ENCODE measurements around the gene ZFX.
"Not testable (repeated sequence)": the region's sequence is repeated elsewhere in the genome, so short reads cannot be mapped to it uniquely, and the experiment has no call there.

ZFX gene

DNA sequence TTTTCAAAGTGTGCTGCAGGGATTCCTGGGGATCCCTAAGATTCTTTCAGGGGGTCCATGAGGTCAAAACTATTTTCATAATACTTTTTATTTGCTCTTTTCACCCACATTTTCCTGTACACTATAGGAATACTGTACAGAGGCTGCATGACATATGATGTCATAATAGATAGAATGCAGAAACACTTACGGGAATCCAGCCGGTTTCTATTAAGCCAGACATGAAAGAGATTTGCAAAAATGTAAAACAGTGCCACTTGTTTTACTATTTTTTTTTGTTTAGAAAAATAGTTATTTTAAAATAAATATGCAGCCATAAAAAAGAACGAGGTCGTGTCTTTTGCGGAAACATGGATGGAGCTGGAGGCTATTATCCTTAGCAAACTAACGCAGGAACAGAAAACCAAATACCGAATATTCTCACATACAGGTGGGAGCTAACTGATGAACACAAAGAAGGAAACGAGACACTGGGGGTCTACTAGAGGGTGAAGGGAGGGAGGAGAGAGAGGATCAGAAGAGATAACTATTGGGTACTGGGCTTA is 5.0 kb downstream of the ZFX start:
- TF ChIP-seq EZH2 (IDR thresholded peaks at IDR 0.05; ENCODE audit: borderline replicate concordance, low read depth, low read length, severe bottlenecking), result no peak
- TF ChIP-seq, protein P1, sequence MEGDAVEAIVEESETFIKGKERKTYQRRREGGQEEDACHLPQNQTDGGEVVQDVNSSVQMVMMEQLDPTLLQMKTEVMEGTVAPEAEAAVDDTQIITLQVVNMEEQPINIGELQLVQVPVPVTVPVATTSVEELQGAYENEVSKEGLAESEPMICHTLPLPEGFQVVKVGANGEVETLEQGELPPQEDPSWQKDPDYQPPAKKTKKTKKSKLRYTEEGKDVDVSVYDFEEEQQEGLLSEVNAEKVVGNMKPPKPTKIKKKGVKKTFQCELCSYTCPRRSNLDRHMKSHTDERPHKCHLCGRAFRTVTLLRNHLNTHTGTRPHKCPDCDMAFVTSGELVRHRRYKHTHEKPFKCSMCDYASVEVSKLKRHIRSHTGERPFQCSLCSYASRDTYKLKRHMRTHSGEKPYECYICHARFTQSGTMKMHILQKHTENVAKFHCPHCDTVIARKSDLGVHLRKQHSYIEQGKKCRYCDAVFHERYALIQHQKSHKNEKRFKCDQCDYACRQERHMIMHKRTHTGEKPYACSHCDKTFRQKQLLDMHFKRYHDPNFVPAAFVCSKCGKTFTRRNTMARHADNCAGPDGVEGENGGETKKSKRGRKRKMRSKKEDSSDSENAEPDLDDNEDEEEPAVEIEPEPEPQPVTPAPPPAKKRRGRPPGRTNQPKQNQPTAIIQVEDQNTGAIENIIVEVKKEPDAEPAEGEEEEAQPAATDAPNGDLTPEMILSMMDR (IDR thresholded peaks at IDR 0.05; ENCODE audit: borderline replicate concordance, extremely low read depth, low read length, poor library complexity, severe bottlenecking), result no peak
- Histone ChIP-seq H3K9me3 (ENCODE audit: insufficient read depth, low read length, severe bottlenecking) (no peaks in the 10 kb centered on the region), H3K27me3 (ENCODE audit: insufficient read depth, low read length, poor library complexity) (no peaks in the 10 kb centered on the region), H3K4me3 (ENCODE audit: low read depth in 1 of 2, low read length in 2 of 2) (no peak overlapping the region), H3K36me3 (ENCODE audit: insufficient read depth, low read length) (peaks cover 34% of the 10 kb centered on the region), H3K4me1 (ENCODE audit: insufficient read depth, low read length) (peaks cover 26% of the 10 kb centered on the region), H3K79me2 (ENCODE audit: insufficient read depth, low read length) (peaks cover 93% of the 10 kb centered on the region), H3K9ac (ENCODE audit: low read depth, low read length) (no peak overlapping the region), H4K20me1 (ENCODE audit: insufficient read depth, low read length) (peaks cover 43% of the 10 kb centered on the region; the same call in 1 of the 2 replicates), H3K4me2 (ENCODE audit: insufficient read depth, low read length) (no peak overlapping the region), H3K27ac (ENCODE audit: low read length) (no peak overlapping the region), H2AFZ (ENCODE audit: low read depth, low read length) (no peak overlapping the region)
- ATAC-seq (ENCODE audit: insufficient read depth, low read depth) (no peak), DNase-seq (no peak)

DNA sequence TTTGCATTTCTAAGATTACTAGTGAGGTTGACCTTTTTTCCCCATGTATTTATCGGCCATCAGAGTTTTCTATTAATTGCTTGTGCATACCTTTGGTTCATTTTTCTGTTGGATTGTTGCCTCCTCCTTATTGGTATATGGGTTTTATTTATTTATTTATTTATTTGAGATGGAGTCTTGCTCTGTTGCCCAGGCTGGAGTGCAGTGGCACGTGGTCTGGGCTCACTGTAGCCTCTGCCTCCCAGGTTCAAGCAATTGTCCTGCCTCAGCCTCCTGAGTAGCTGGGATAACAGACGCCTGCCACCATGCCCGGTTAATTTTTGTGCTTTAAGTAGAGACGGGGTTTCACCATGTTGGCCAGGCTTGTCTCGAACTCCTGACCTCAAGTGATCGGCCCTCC is 6.2 kb downstream of the ZFX start:
- not testable (repeated sequence) for H3K27ac ChIP-seq (ENCODE audit: low read length); ATAC-seq (ENCODE audit: insufficient read depth, low read depth); H3K9me3 ChIP-seq (ENCODE audit: insufficient read depth, low read length, severe bottlenecking); H3K4me2 ChIP-seq (ENCODE audit: insufficient read depth, low read length); H3K4me3 ChIP-seq (ENCODE audit: low read depth in 1 of 2, low read length in 2 of 2); H3K27me3 ChIP-seq (ENCODE audit: insufficient read depth, low read length, poor library complexity); H2AFZ ChIP-seq (ENCODE audit: low read depth, low read length); DNase-seq; H3K9ac ChIP-seq (ENCODE audit: low read depth, low read length)
- Histone ChIP-seq H3K79me2 (ENCODE audit: insufficient read depth, low read length) (peaks cover 99% of the 10 kb centered on the region), H3K36me3 (ENCODE audit: insufficient read depth, low read length) (peaks cover 36% of the 10 kb centered on the region), H4K20me1 (ENCODE audit: insufficient read depth, low read length) (peaks cover 42% of the 10 kb centered on the region; the same call in 1 of the 2 replicates), H3K4me1 (ENCODE audit: insufficient read depth, low read length) (peaks cover 26% of the 10 kb centered on the region)

DNA sequence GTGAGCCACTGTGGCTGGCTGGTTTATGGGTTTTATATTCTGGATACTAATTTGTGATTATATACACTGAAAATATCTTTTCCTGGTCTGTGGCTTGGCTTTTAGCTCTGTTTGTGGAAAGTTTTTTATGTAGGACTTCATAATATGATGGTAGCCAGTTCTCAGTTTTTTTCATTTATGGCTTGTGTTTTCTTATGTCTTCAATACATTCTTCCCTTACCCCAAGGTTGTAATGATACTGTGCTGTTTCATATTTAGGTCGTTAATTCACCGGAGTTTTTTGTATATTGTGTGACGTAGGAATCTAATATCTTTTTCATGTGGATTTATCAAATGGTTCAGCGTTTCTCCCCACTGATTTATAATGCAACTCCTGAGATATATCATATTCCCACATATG is 6.6 kb downstream of the ZFX start:
- no peak overlapping the region for H3K4me2 ChIP-seq (ENCODE audit: insufficient read depth, low read length)
- H2AFZ ChIP-seq (ENCODE audit: low read depth, low read length), result no peak overlapping the region
- peaks cover 41% of the 10 kb centered on the region; the same call in 1 of the 2 replicates for H4K20me1 ChIP-seq (ENCODE audit: insufficient read depth, low read length)
- H3K27ac ChIP-seq (ENCODE audit: low read length), result no peak overlapping the region
- no peak for DNase-seq
- H3K4me1 ChIP-seq (ENCODE audit: insufficient read depth, low read length), result peaks cover 23% of the 10 kb centered on the region
- H3K4me3 ChIP-seq (ENCODE audit: low read depth in 1 of 2, low read length in 2 of 2), result no peak overlapping the region
- ATAC-seq (ENCODE audit: insufficient read depth, low read depth), result no peak
- no peak overlapping the region for H3K9ac ChIP-seq (ENCODE audit: low read depth, low read length)
- no peaks in the 10 kb centered on the region for H3K27me3 ChIP-seq (ENCODE audit: insufficient read depth, low read length, poor library complexity)
- H3K79me2 ChIP-seq (ENCODE audit: insufficient read depth, low read length), result peaks cover 99% of the 10 kb centered on the region
- TF ChIP-seq, protein P1 (IDR thresholded peaks at IDR 0.05; ENCODE audit: borderline replicate concordance, extremely low read depth, low read length, poor library complexity, severe bottlenecking), result no peak
- TF ChIP-seq EZH2 (IDR thresholded peaks at IDR 0.05; ENCODE audit: borderline replicate concordance, low read depth, low read length, severe bottlenecking), result no peak
- no peaks in the 10 kb centered on the region for H3K9me3 ChIP-seq (ENCODE audit: insufficient read depth, low read length, severe bottlenecking)
- peaks cover 35% of the 10 kb centered on the region for H3K36me3 ChIP-seq (ENCODE audit: insufficient read depth, low read length)

DNA sequence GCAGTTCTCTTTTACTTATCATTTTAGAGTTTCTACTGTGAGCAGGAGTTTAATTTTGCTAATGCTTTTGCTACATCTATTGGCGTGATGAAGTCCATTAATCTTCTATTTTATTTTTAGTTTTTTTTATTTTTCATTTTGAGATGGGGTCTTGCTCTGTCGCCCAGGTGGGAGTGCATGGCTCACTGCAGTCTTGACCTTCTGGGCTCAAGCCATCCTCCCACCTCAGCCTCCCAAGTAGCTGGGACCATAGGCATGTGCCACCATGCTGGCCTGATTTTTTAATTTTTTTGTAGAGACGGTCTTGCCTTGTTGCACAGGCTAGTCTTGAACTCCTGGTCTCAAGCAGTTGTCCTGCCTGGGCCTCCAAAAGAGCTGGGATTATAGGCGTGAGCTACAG is 9.4 kb downstream of the ZFX start:
- peaks cover 99% of the 10 kb centered on the region for H3K79me2 ChIP-seq (ENCODE audit: insufficient read depth, low read length)
- TF ChIP-seq, protein P1 (IDR thresholded peaks at IDR 0.05; ENCODE audit: borderline replicate concordance, extremely low read depth, low read length, poor library complexity, severe bottlenecking), result no peak
- no peak for TF ChIP-seq EZH2 (IDR thresholded peaks at IDR 0.05; ENCODE audit: borderline replicate concordance, low read depth, low read length, severe bottlenecking)
- H3K9ac ChIP-seq (ENCODE audit: low read depth, low read length), result no peak overlapping the region
- H3K27ac ChIP-seq (ENCODE audit: low read length), result no peak overlapping the region
- no peak overlapping the region for H2AFZ ChIP-seq (ENCODE audit: low read depth, low read length)
- H3K4me2 ChIP-seq (ENCODE audit: insufficient read depth, low read length), result no peak overlapping the region
- ATAC-seq (ENCODE audit: insufficient read depth, low read depth) (no peak), DNase-seq (no peak)
- H3K4me3 ChIP-seq (ENCODE audit: low read depth in 1 of 2, low read length in 2 of 2), result no peak overlapping the region
- H3K36me3 ChIP-seq (ENCODE audit: insufficient read depth, low read length), result peaks cover 24% of the 10 kb centered on the region
- no peaks in the 10 kb centered on the region for H3K9me3 ChIP-seq (ENCODE audit: insufficient read depth, low read length, severe bottlenecking)
- H3K4me1 ChIP-seq (ENCODE audit: insufficient read depth, low read length), result no peaks in the 10 kb centered on the region
- H4K20me1 ChIP-seq (ENCODE audit: insufficient read depth, low read length), result peaks cover 35% of the 10 kb centered on the region; the same call in 1 of the 2 replicates
- no peaks in the 10 kb centered on the region for H3K27me3 ChIP-seq (ENCODE audit: insufficient read depth, low read length, poor library complexity)
